ENCODE measurements around the gene KCNAB1. TPM values are rescaled to one million over a fixed set of nuclear protein-coding genes. Genes with fewer than 3 reads are reported as not detected.

Gene KCNAB1
- total RNA-seq, 3 donors from 2014 or later: 3.9 to 8.3 (median 5.4) TPM

- H3K9me3 ChIP-seq: no peaks in the 10 kb centered on the region
- H3K27ac ChIP-seq: no peak overlapping the region
- no peak overlapping the region for H3K4me3 ChIP-seq
- DNase-seq (ENCODE audit: low spot score in 2 of 2): no peak
- no peaks in the 10 kb centered on the region for H3K4me1 ChIP-seq
- intact Hi-C loops (cut with DNase I; ENCODE audit: low total_unique reads): no loop called here
- H3K27me3 ChIP-seq: no peaks in the 10 kb centered on the region
- TF ChIP-seq POLR2AphosphoS5 (IDR thresholded peaks at IDR 0.05) (no peak), POLR2A (IDR thresholded peaks at IDR 0.05) (no peak), CTCF (IDR thresholded peaks at IDR 0.05) (no peak)
- no peaks in the 10 kb centered on the region for H3K36me3 ChIP-seq
Observed at GRCh38 chr3:156477323-156477722, 356.9 kb downstream of the KCNAB1 start.

- intact Hi-C loops (cut with DNase I; ENCODE audit: low total_unique reads): no loop called here
- TF ChIP-seq CTCF (IDR thresholded peaks at IDR 0.05) (no peak), POLR2A (IDR thresholded peaks at IDR 0.05) (no peak), POLR2AphosphoS5 (IDR thresholded peaks at IDR 0.05) (no peak)
- H3K4me3 ChIP-seq: no peak overlapping the region
- no peak for DNase-seq (ENCODE audit: low spot score in 2 of 2)
- H3K4me1 ChIP-seq: no peaks in the 10 kb centered on the region
- no peaks in the 10 kb centered on the region for H3K27me3 ChIP-seq
- no peaks in the 10 kb centered on the region for H3K36me3 ChIP-seq
- no peaks in the 10 kb centered on the region for H3K9me3 ChIP-seq
- H3K27ac ChIP-seq: no peak overlapping the region
Observed at GRCh38 chr3:156478891-156479290, 358.5 kb downstream of the KCNAB1 start.

GRCh38 chr3:156479604-156480003 is 359.2 kb downstream of the KCNAB1 start:
- Histone ChIP-seq H3K27ac (no peak overlapping the region), H3K27me3 (no peaks in the 10 kb centered on the region), H3K36me3 (no peaks in the 10 kb centered on the region), H3K9me3 (no peaks in the 10 kb centered on the region), H3K4me1 (no peaks in the 10 kb centered on the region), H3K4me3 (no peak overlapping the region)
- no peak for DNase-seq (ENCODE audit: low spot score in 2 of 2)
- no peak for TF ChIP-seq POLR2AphosphoS5 (IDR thresholded peaks at IDR 0.05)
- no peak for TF ChIP-seq POLR2A (IDR thresholded peaks at IDR 0.05)
- TF ChIP-seq CTCF (IDR thresholded peaks at IDR 0.05): no peak
- intact Hi-C loops (cut with DNase I; ENCODE audit: low total_unique reads): no loop called here

GRCh38 chr3:156480949-156481348 is 360.6 kb downstream of the KCNAB1 start:
- no peak overlapping the region for H3K27ac ChIP-seq
- no peaks in the 10 kb centered on the region for H3K36me3 ChIP-seq
- H3K9me3 ChIP-seq: no peaks in the 10 kb centered on the region
- TF ChIP-seq CTCF (IDR thresholded peaks at IDR 0.05) (no peak), POLR2A (IDR thresholded peaks at IDR 0.05) (no peak), POLR2AphosphoS5 (IDR thresholded peaks at IDR 0.05) (no peak)
- DNase-seq (ENCODE audit: low spot score in 2 of 2): no peak
- intact Hi-C loops (cut with DNase I; ENCODE audit: low total_unique reads): no loop called here
- H3K4me1 ChIP-seq: no peaks in the 10 kb centered on the region
- no peaks in the 10 kb centered on the region for H3K27me3 ChIP-seq
- no peak overlapping the region for H3K4me3 ChIP-seq

- no peak for TF ChIP-seq POLR2A (IDR thresholded peaks at IDR 0.05)
- TF ChIP-seq POLR2AphosphoS5 (IDR thresholded peaks at IDR 0.05): no peak
- TF ChIP-seq CTCF (IDR thresholded peaks at IDR 0.05): no peak
- Histone ChIP-seq H3K4me1 (no peaks in the 10 kb centered on the region), H3K4me3 (no peak overlapping the region), H3K27ac (peak overlapping the region; percentile 20 to 69), H3K36me3 (no peaks in the 10 kb centered on the region), H3K9me3 (no peaks in the 10 kb centered on the region), H3K27me3 (no peaks in the 10 kb centered on the region)
- DNase-seq (ENCODE audit: low spot score in 2 of 2): no peak
- intact Hi-C loops (cut with DNase I; ENCODE audit: low total_unique reads): no loop called here
Observed at GRCh38 chr3:156483002-156483401, 362.6 kb downstream of the KCNAB1 start.

Data from breast epithelium (tissue), 4 donors.